Cardiac fibroblast (primary cell): ENCODE data around the gene GRK1.

Experiments used
- DNase-seq, 2 donors: peaks; one replicate each; pipeline versions ENCODE4 v3.0.0 to v3.0.0-alpha.2; 2010; ENCODE audit warnings: low read depth in 2 of 2
- H3K4me3 ChIP-seq, 2 donors: replicated peaks in 1 of 2; 1 replicate in 1 of 2; 2 replicates in 1 of 2; pipeline ENCODE4 v1.5.1; 2011; ENCODE audit warnings: low read depth in 2 of 2, low read length in 2 of 2, mild to moderate bottlenecking in 2 of 2, moderate library complexity in 1 of 2
- TF ChIP-seq, protein P1 (sequence below): IDR thresholded peaks from one replicate; pipeline ENCODE4 v1.5.1; 2011; ENCODE audit warnings: low read depth, mild to moderate bottlenecking, low read length, inconsistent platforms

The GRK1 gene

DNA sequence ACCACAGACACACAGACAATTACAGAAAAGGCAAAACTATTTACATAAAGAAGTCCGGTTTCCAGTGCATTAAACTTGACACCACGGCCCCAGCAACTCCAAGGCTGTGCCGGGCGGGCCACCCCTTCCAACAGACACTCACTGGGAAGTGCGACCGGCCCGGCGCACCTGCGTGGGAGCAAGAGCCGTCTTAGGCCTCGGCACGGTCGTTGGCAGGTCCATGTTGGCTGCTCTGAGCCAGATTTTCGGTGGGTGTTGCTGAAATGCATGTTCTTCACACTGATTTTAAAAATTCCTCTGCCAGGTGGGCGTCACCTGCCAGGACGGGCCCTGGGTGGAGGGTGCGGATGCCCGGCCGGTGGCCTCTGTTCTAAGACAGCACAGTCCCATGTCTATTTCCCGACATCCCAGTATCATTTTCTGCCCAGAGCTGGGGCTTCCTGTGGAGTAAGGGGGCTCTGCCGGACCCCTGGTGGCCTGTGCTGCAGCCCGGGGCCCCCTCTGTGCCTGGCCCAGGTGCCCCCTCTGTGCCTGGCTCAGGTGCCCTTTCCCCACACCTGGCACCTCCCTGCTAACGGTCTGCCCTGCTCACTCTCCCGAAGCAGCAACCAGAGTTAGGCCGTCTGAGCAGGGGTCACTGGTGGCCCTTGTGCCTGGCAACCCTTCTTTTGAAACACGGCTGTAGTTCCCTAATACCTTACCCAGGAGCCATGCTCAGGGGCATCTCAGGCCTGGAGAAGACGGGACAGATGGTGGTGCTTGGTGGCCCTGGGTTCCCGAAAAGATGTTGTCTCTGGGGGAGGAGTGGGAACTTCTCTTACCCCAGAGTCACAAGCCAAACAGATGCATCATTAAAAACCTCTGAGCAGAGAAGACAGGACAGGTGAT is 101.2 kb downstream of the GRK1 start:
- no peak for DNase-seq
- TF ChIP-seq, protein P1, sequence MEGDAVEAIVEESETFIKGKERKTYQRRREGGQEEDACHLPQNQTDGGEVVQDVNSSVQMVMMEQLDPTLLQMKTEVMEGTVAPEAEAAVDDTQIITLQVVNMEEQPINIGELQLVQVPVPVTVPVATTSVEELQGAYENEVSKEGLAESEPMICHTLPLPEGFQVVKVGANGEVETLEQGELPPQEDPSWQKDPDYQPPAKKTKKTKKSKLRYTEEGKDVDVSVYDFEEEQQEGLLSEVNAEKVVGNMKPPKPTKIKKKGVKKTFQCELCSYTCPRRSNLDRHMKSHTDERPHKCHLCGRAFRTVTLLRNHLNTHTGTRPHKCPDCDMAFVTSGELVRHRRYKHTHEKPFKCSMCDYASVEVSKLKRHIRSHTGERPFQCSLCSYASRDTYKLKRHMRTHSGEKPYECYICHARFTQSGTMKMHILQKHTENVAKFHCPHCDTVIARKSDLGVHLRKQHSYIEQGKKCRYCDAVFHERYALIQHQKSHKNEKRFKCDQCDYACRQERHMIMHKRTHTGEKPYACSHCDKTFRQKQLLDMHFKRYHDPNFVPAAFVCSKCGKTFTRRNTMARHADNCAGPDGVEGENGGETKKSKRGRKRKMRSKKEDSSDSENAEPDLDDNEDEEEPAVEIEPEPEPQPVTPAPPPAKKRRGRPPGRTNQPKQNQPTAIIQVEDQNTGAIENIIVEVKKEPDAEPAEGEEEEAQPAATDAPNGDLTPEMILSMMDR = no peak

DNA sequence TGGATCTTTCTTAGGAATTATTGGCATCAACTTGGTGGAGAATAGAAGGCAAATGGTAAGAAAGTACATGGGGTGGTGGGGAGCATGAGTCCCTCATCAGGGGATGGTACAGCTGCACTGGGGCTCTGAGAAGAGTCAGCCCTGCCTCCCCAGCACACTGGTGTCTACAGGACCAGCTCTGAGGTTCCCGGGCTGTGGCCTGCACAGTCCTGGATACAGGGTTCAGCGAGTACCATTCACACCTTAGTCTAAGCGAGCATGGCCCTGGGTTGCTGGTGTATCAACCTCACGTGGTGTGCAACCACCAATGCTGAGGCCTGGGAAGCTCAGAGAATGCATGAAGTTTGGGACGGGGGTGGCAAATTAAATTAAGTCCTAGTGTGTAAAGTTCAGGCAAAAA is 102.1 kb downstream of the GRK1 start:
- no peak overlapping the region for H3K4me3 ChIP-seq
- no peak for DNase-seq
- TF ChIP-seq, protein P1 = no peak

More for the DNA sequence above, 101.2 kb downstream of the GRK1 start:
- H3K4me3 ChIP-seq = no peak overlapping the region

DNA sequence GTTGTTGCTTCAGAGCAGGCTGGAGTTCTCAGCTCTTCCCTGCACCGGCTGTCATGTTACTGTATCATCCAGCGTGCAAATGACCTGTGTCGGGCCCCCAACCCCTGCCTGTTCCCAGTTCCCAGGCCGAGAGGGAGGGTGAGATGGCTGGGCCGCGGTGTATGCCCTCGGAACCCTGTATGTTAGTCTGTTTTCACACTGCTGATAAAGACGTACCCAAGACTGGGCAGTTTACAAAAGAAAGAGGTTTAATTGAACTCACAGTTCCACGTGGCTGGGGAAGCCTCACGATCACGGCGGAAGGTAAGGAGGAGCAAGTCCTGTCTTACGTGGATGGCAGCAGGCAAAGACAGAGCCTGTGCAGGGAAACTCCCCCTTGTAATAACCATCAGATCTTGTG is 102.9 kb downstream of the GRK1 start:
- H3K4me3 ChIP-seq = no peak overlapping the region
- no peak for DNase-seq
- TF ChIP-seq, protein P1 = no peak

DNA sequence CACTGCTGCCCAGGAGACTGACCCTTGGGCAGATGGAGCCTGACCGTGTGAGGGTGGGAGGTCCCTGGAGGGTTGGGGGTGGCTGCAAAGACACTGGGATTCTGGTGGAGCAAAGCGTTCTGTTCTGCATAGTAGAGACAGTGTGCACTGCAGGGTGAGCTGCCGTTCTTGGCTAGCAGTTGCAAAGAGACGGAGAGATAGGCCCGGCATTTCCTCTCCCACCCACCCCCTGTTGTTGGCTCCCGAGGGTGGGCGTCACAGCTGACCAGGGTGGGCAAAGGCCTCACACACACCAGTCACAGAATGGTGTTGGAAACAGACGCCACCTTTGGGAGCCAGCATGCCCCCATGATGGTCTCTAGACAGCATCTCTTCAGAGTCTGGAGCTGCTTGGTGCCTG is 103.4 kb downstream of the GRK1 start:
- TF ChIP-seq, protein P1 = no peak
- H3K4me3 ChIP-seq = no peak overlapping the region
- no peak for DNase-seq

DNA sequence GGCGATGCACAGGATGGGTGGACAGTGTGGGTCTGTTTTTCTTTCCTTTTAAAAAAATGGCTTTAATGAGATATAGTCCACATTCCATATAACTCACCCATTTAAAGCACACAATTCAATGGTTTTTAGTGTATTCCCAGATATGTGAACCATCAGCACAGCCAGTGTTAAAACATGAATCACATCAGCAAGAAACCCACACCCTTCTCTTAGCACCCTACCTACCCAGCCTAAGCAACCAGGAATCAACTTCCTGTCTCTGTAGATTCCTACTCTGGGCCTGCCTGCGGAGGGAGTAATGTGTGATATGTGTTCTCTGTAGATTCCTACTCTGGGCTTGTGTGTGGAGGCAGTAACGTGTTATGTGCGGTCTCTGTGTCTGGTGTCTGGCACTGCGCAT is 103.9 kb downstream of the GRK1 start:
- TF ChIP-seq, protein P1 = no peak
- DNase-seq = no peak
- H3K4me3 ChIP-seq = no peak overlapping the region

DNA sequence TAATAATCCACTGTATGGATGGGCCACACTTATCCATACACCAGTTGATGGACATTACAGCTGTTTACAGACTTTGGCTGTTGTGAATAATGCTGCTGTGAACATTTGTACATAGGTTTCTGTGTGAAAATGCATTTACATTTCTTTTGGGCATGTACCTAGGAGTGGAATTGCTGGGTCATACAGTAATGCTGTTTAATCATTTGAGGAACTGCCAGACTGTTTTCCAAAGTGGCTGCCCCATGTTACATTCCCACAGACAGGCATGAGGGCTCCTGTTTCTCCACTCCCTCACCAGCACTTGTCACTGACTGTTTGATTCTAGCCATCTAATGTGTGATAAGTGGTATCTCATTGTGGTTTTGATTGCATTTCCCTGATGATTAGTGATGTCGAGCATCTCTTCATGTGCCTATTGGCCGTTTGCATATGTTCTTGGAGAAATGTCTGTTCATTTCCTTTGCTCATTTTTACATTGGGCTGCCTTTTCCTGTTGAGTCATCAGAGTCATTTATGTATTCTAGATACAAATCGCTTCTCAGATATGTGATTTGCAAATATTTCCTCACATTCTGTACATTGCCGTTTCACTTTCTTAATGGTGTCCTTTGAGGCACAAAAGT is 104.8 kb downstream of the GRK1 start:
- TF ChIP-seq, protein P1 = no peak
- DNase-seq = peak; percentile 34 to 70
- no peak overlapping the region for H3K4me3 ChIP-seq
